Left ventricle myocardium superior (tissue), 1 donor: Measurements from ENCODE around the gene HTR4. TPM values are rescaled to one million over a fixed set of nuclear protein-coding genes. Genes with fewer than 3 reads are reported as not detected.
"Not testable (repeated sequence)": the region's sequence is repeated elsewhere in the genome, so short reads cannot be mapped to it uniquely, and the experiment has no call there.

Source experiments
- ATAC-seq: fragments of 200-7000 bp; cut with Tn5 transposase; one replicate; pipeline ENCODE4 v1.9.1; 2020; ENCODE audit warnings: mild to moderate bottlenecking, moderate library complexity
- DNase-seq: peaks from one replicate; pipeline ENCODE4 v3.0.0-alpha.2; 2020
- intact Hi-C: fragments of 100-400 bp; cut with micrococcal nuclease; formaldehyde crosslinking; loops from one replicate; pipeline ENCODE4 v1.11.0; 2022
- total RNA-seq: library from RNA; stranded (reverse); fragmentation: NEBNext Ultra II Directional; extraction: Animal tissue kit (Norgen Biotek cat#: 25700); gene quantifications from one replicate; pipeline ENCODE4 v1.2.1, GENCODE V29; 2021
- donor health status: DM: no; HTN: yes; CAD: no; lungs with severe emphysema.

The HTR4 gene
- total RNA-seq, 1 donor from 2014 or later, result not detected

GRCh38 chr5:148491015-148491792, 163.1 kb downstream of the HTR4 start:
- DNase-seq (no peak), ATAC-seq (peak; percentile 96)
- intact Hi-C loops, result no loop called here

- no peak for DNase-seq
- ATAC-seq, result no peak
- intact Hi-C loops, result no loop called here
Observed at GRCh38 chr5:148488757-148489156, 165.6 kb downstream of the HTR4 start.

GRCh38 chr5:148486456-148486855, 167.9 kb downstream of the HTR4 start:
- ATAC-seq (no peak), DNase-seq (no peak)
- intact Hi-C loops, result no loop called here

- ATAC-seq (no peak), DNase-seq (no peak)
- intact Hi-C loops, result no loop called here
Observed at GRCh38 chr5:148484651-148485050, 169.7 kb downstream of the HTR4 start.

GRCh38 chr5:148483750-148484149, 170.6 kb downstream of the HTR4 start:
- intact Hi-C loops, result no loop called here
- ATAC-seq (no peak), DNase-seq (no peak)

GRCh38 chr5:148482697-148483462, 171.4 kb downstream of the HTR4 start:
- intact Hi-C loops, result no loop called here
- ATAC-seq, result peak; percentile 59
- DNase-seq, result peak; percentile 55

- peak; percentile 89 for ATAC-seq
- intact Hi-C loops, result no loop called here
- DNase-seq, result peak; percentile 56
Observed at GRCh38 chr5:148482196-148482595, 172.1 kb downstream of the HTR4 start.

- no peak for ATAC-seq
- intact Hi-C loops, result no loop called here
- DNase-seq, result no peak
Observed at GRCh38 chr5:148477429-148477828, 176.9 kb downstream of the HTR4 start.

GRCh38 chr5:148476302-148476701, 178.0 kb downstream of the HTR4 start:
- intact Hi-C loops, result no loop called here
- ATAC-seq, result no peak
- DNase-seq, result no peak

GRCh38 chr5:148474025-148474511, 180.3 kb downstream of the HTR4 start:
- intact Hi-C loops, result no loop called here

GRCh38 chr5:148471379-148471778, 182.9 kb downstream of the HTR4 start:
- no peak for DNase-seq
- intact Hi-C loops, result no loop called here
- no peak for ATAC-seq

More at GRCh38 chr5:148474025-148474511, 180.3 kb downstream of the HTR4 start:
- ATAC-seq (peak; percentile 93), DNase-seq (peak; percentile 70)

- peak; percentile 40 for DNase-seq
- ATAC-seq, result peak; percentile 71
- intact Hi-C loops, result no loop called here
Observed at GRCh38 chr5:148469501-148469935, 184.8 kb downstream of the HTR4 start.

GRCh38 chr5:148468746-148469145, 185.6 kb downstream of the HTR4 start:
- DNase-seq, ATAC-seq, intact Hi-C loops: not testable (repeated sequence)

GRCh38 chr5:148467958-148468357, 186.4 kb downstream of the HTR4 start:
- ATAC-seq (no peak), DNase-seq (no peak)
- intact Hi-C loops, result no loop called here

GRCh38 chr5:148466236-148466580, 188.1 kb downstream of the HTR4 start:
- intact Hi-C loops, result no loop called here
- DNase-seq (no peak), ATAC-seq (no peak)

- intact Hi-C loops, result no loop called here
- DNase-seq (no peak), ATAC-seq (peak; percentile 75)
Observed at GRCh38 chr5:148465381-148466235, 188.7 kb downstream of the HTR4 start.

GRCh38 chr5:148459669-148460068, 194.7 kb downstream of the HTR4 start:
- no peak for DNase-seq
- intact Hi-C loops, result no loop called here
- ATAC-seq, result no peak

- no peak for DNase-seq
- intact Hi-C loops, result no loop called here
Observed at GRCh38 chr5:148458036-148458888, 196.1 kb downstream of the HTR4 start.

More at GRCh38 chr5:148458036-148458888, 196.1 kb downstream of the HTR4 start:
- ATAC-seq, result no peak
